GM19397 (cell line): Measurements from ENCODE around the gene APOE.
"Not testable (repeated sequence)": the region's sequence is repeated elsewhere in the genome, so short reads cannot be mapped to it uniquely, and the experiment has no call there.

Source experiments
- ATAC-seq: cut with Tn5 transposase; IDR thresholded peaks from one replicate; pipeline ENCODE4 v1.9.1; 2021; ENCODE audit warnings: mild to moderate bottlenecking, moderate library complexity; ENCODE audit not compliant: unreplicated experiment

APOE gene

DNA sequence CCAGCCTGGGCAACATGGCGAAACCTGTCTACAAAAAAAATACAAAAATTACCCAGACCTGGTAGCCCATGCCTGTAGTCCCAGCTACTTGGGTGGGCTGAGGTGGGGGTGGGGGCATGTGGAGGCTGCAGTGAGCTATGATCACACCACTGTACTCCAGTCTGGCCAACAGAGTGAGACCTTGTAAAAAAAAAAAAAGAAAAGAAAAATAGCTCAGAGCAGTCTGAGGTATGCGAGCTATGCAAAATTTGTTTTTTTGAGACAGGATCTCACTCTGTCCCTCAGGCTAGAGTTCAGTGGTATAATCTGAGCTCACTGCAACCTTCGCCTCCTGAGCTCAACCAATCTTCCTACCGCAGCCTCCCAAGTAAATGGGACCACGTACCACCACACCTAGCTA is 21.7 kb upstream of the APOE start:
- ATAC-seq, result no peak

- ATAC-seq, result no peak
These were observed 21.0 kb upstream of the APOE start for GRCh38 chr19:44884566-44884965.

DNA sequence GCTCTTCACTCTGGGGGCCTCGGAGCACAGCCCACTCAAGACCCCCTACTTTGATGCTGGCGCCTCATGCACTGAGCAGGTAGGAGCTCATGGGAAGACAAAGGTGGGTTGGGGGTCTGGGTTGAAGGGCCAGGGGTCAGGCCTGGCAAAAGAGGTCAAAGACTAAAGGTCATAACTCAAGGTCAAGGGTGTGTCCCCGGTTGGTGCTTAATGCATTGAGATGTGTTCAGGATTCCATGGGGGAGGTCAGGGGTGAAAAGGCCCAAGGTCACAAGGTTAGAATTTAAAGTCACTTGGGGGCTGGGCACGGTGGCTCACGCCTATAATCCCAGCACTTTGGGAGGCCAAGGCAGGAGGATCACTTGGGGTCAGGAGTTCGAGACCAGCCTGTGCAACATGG is 19.5 kb upstream of the APOE start:
- no peak for ATAC-seq

- no peak for ATAC-seq
These were observed 17.9 kb upstream of the APOE start for GRCh38 chr19:44887648-44888047.

DNA sequence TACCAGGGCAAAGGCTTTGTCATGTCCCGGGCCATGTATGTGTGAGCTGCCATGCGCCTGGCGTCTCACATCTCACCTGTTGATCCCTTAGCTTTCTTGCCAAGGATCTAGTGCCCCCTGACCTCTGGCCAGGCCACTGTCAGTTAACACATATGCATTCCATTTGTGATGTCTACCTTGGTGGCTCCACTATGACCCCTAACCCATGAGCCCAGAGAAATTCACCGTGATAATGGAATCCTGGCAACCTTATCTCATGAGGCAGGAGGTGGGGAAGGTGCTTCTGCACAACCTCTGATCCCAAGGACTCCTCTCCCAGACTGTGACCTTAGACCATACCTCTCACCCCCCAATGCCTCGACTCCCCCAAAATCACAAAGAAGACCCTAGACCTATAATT is 17.3 kb upstream of the APOE start:
- ATAC-seq, result not testable (repeated sequence)

DNA sequence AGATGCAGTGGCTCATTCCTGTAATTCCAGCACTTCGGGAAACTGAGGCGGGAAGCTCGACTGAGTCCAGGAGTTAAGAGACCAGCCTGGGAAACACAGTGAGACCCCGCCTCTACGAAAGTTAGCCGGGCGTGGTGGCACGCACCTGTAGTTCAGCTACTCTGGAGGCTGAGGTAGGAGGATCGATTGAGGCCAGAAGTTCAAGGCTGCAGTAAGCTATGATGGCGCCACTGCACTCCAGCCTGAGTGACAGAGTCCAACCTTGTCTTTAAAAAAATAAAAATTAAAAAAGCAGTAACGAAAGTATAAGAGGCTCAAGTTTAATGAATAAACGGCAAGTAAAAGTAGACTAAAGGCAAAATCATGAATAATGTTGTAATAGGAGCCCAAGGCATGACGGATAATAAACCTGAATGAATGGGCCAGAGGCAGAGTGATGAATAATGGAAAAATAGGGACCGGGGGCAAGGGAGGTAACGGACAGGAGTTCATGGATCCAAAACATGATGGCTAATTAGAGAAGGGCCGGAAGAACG is 15.7 kb upstream of the APOE start:
- no peak for ATAC-seq

GRCh38 chr19:44890366-44891015 is 15.1 kb upstream of the APOE start:
- peak; percentile 79 for ATAC-seq

- no peak for ATAC-seq
These were observed 14.3 kb upstream of the APOE start, which contains the start of gene TOMM40 for GRCh38 chr19:44891016-44891882. TOMM40 (plus strand) TSS chr19:44891254; CDS start chr19:44891416, 162 bp downstream.

DNA sequence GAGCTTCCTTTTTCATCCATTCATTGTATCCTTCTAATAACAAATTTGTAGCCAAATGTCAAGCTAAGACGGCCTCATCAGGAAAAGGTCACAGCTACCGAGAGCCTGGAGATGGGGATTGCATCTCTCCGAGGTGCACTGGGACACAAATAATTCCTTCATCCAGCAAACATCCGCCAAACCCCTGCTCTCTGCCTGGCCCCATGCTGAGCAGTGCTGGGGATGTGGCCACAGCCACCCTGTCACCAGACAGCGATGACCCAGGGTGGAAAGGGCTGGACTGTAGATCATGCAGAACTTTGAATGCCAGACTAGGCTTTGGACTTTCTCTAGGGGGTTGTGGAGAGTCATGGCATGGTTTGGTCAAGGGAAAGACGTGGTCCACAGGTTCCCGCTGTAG is 12.7 kb upstream of the APOE start:
- no peak for ATAC-seq

DNA sequence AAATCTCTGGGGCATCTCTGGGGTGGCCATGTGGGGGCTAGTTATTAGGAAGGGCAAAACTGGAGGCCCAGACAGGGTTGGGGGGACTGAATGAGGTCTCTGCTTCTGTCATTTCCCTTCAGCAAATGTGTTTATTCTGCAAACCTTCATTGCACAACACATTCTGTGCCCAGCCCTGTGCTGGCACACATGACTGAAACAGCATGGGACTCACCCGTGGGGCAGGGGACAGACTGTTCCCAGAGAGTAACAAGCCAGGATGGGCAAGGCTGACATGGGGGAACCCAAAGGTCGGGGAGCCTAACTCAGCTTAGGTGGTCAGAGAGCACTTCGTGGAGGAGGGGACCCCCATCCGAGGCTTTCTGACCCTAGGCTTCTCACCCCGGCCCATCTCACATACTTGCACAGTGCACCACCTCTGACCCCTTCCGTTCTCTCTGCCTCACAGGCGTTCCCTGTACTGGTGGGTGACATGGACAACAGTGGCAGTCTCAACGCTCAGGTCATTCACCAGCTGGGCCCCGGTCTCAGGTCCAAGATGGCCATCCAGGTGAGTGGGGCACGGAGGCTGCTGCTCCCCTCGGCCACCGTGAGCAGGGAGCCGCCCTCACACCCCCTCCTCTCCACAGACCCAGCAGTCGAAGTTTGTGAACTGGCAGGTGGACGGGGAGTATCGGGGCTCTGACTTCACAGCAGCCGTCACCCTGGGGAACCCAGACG is 12.1 kb upstream of the APOE start:
- ATAC-seq, result no peak

GRCh38 chr19:44894052-44894400 is 11.6 kb upstream of the APOE start:
- no peak for ATAC-seq

DNA sequence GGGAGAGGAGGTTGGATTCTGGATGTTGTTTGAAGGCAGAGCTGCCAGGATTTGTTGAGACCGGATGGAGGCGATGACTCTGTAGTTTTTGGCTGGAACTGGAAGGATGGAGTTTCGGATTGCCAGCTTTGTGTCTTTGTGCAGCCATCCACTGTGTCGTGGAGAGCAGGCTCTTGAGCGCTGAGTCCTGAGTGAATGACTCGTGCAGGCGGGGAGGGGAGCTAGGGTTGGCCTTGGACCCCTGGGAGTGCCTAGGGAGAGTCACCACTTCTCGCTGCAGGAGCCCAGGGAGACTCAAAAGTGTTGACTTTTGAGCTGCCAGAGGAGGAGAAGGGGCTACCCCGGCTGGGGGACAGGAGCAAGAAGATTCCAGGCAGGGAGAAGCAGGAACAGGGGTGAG is 10.7 kb upstream of the APOE start:
- ATAC-seq, result no peak

DNA sequence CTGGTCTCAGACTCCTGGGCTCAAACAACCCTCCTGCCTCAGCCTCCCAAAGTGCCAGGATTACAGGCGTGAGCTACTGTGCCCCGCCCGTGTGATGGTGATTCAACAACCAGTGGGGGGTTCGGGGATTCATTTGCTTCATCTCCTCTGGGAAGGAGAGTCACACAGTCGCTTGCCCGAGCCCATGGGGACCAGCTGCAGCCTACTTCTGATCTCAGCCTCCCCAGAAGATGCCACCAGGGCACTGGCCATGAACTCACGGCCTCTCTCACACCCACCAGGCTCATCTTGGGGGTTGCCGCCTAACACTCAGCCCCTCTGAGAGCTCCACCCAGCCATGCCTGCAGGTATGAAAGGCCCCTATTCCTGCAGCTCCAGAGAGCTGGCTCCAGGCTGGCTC is 7.8 kb upstream of the APOE start:
- ATAC-seq, result no peak

DNA sequence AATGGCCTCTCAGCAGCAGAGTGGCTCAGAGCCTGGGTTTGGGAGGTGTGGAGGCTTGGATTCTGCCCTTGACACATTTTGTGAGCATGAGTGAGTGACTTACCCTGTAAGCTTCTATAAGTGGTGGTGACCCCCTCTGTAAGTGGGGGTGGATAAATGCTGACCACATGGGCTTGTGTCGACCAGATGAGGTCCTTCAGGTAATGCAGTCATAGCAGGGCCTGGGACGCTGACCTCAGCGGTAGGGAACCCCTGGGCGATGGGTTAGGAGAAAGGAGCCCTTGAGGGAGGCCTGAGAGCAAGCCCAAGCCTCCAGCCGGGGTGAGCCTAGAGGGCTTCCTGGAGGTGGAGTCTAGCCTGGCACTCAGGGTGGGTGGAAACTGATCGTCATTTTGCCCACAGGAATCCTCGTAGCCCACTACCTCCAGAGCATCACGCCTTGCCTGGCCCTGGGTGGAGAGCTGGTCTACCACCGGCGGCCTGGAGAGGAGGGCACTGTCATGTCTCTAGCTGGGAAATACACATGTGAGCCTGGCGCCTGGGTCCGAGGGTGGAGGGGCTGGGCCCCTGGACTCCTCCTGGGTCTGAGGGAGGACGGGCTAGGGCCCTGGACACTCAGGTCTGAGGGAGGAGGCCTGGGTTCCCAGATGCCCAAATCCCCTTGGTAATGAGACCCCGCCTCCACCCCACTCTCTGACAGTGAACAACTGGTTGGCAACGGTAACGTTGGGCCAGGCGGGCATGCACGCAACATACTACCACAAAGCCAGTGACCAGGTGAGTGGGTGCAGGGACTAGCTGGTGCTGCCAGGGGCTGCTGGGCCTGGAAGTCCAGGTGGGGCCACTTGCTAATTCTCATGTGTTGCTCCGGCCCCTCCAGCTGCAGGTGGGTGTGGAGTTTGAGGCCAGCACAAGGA is 5.0 kb upstream of the APOE start:
- ATAC-seq, result no peak

DNA sequence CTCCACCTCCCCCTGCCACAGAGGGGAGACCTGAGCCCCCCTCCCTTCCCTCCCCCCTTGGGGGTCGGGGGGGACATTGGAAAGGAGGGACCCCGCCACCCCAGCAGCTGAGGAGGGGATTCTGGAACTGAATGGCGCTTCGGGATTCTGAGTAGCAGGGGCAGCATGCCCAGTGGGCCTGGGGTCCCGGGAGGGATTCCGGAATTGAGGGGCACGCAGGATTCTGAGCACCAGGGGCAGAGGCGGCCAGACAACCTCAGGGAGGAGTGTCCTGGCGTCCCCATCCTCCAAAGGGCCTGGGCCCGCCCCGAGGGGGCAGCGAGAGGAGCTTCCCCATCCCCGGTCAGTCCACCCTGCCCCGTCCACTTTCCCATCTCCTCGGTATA is 2.4 kb upstream of the APOE start:
- ATAC-seq, result no peak

DNA sequence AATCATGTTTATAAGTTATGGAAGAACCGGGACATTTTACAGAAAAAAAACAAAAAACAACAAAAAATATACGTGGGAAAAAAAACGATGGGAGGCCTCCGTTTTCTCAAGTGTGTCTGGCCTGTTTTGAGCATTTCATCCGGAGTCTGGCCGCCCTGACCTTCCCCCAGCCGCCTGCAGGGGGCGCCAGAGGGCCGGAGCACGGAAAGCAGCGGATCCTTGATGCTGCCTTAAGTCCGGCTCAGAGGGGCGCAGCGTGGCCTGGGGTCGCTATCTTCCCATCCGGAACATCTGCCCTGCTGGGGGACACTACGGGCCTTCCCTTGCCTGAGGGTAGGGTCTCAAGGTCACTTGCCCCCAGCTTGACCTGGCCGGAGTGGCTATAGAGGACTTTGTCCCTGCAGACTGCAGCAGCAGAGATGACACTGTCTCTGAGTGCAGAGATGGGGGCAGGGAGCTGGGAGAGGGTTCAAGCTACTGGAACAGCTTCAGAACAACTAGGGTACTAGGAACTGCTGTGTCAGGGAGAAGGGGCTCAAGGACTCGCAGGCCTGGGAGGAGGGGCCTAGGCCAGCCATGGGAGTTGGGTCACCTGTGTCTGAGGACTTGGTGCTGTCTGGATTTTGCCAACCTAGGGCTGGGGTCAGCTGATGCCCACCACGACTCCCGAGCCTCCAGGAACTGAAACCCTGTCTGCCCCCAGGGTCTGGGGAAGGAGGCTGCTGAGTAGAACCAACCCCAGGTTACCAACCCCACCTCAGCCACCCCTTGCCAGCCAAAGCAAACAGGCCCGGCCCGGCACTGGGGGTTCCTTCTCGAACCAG is 1.8 kb upstream of the APOE start:
- no peak for ATAC-seq

DNA sequence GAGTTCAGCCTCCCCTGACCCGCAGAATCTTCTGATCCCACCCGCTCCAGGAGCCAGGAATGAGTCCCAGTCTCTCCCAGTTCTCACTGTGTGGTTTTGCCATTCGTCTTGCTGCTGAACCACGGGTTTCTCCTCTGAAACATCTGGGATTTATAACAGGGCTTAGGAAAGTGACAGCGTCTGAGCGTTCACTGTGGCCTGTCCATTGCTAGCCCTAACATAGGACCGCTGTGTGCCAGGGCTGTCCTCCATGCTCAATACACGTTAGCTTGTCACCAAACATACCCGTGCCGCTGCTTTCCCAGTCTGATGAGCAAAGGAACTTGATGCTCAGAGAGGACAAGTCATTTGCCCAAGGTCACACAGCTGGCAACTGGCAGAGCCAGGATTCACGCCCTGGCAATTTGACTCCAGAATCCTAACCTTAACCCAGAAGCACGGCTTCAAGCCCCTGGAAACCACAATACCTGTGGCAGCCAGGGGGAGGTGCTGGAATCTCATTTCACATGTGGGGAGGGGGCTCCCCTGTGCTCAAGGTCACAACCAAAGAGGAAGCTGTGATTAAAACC is 1.1 kb upstream of the APOE start:
- no peak for ATAC-seq

GRCh38 chr19:44907613-44908012 is 2.0 kb downstream of the APOE start:
- ATAC-seq, result no peak

- no peak for ATAC-seq
These were observed 2.7 kb downstream of the APOE start for GRCh38 chr19:44908074-44908835.
